ENCODE measurements around the gene C6orf89.

Gene C6orf89

DNA sequence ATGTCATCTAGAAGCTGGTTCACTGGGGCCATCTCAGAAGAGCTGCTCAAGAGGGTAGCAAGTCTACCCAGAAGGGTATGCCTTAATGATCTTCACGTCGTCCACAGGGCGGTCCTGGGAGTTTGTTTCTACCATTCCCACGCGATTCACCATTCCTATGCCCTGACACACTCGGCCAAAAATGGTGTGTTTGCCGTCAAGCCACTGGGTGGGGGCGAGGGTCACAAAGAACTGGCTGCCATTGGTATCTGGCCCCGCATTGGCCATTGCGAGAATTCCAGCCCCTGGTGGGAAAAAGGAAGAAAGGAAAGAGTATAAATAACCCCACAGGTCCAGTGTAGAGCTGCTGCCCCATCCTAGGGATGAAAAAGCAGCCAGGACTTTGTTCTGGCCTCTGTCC, 30.0 kb upstream of the C6orf89 start:
- H2AFZ ChIP-seq (ENCODE audit: low read depth, low read length): no peak overlapping the region
- peaks cover 8% of the 10 kb centered on the region for H3K4me1 ChIP-seq (ENCODE audit: control insufficient read depth, insufficient read depth, low read depth, low read length)
- no peak overlapping the region for H3K4me3 ChIP-seq (ENCODE audit: insufficient read depth in 1 of 2, low read depth in 1 of 2, low read length in 2 of 2)
- no peak overlapping the region for H2BK5ac ChIP-seq (ENCODE audit: low read depth, low read length, poor library complexity, severe bottlenecking)
- no peak overlapping the region for H2AK5ac ChIP-seq (ENCODE audit: low read length, severe bottlenecking)
- H3K9me3 ChIP-seq (ENCODE audit: control insufficient read depth, low read length): no peaks in the 10 kb centered on the region
- no peak overlapping the region for H3K4ac ChIP-seq (ENCODE audit: low read depth in 1 of 2, low read length in 2 of 2)
- H3K18ac ChIP-seq (ENCODE audit: low read depth in 1 of 2, low read length in 2 of 2): no peak overlapping the region
- no peak overlapping the region for H3K9ac ChIP-seq (ENCODE audit: low read length)
- no peak overlapping the region for H2BK15ac ChIP-seq (ENCODE audit: low read depth, poor library complexity, severe bottlenecking)
- H3K4me2 ChIP-seq (ENCODE audit: low read length, poor library complexity, severe bottlenecking): no peak overlapping the region
- peaks cover 14 to 15% of the 10 kb centered on the region in 2 experiments for H3K36me3 ChIP-seq (ENCODE audit: control insufficient read depth in 1 of 2, insufficient read depth in 2 of 2, low read depth in 1 of 2, low read length in 2 of 2)
- no peak overlapping the region for H4K8ac ChIP-seq (ENCODE audit: low read length)
- no peaks in the 10 kb centered on the region for H3K27me3 ChIP-seq (ENCODE audit: control insufficient read depth in 1 of 2, insufficient read depth in 1 of 2, low read length in 2 of 2)
- 91% methylated on average over 10 of the region's 10 CpGs for WGBS
- H2BK120ac ChIP-seq (ENCODE audit: low read depth, low read length): no peak overlapping the region
- peaks cover 16% of the 10 kb centered on the region for H3K79me1 ChIP-seq (replicated peaks; ENCODE audit: low read length, poor library complexity, severe bottlenecking)
- H4K91ac ChIP-seq (ENCODE audit: low read length): no peak overlapping the region
- H3K23ac ChIP-seq (ENCODE audit: low read length in 2 of 2): no peak overlapping the region
- H2BK12ac ChIP-seq (ENCODE audit: low read length in 2 of 2): no peak overlapping the region
- no peak overlapping the region for H3K14ac ChIP-seq (ENCODE audit: low read length in 2 of 2)
- no peak for DNase-seq
- no peak overlapping the region for H3K27ac ChIP-seq (ENCODE audit: low read length, poor library complexity, severe bottlenecking)

- no peaks in the 10 kb centered on the region for H3K27me3 ChIP-seq (ENCODE audit: control insufficient read depth in 1 of 2, insufficient read depth in 1 of 2, low read length in 2 of 2)
- no peak for DNase-seq
- 96% methylated on average over 8 of the region's 8 CpGs for WGBS
These were observed 29.5 kb upstream of the C6orf89 start for GRCh38 chr6:36856277-36856676.

DNA sequence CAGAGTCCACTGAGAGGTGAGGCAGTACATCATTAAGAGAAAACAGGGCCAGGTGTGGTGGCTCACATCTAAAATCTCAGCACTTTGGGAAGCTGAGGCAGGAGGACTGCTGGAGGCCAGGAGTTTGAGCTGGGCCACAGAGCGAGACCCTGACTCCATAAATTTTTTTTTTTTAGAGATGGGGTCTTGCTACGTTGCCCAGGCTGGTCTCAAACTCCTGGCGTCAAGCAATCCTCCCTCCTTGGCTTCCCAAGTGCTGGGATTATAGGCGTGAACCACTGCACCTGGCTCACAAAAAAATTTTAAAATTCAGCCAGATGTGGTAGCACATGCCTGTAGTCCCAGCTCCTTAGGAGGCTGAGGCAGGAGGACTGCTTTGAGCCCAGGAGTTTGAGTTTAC, 28.4 kb upstream of the C6orf89 start:
- Histone ChIP-seq H2BK120ac (ENCODE audit: low read depth, low read length) (no peak overlapping the region), H2BK5ac (ENCODE audit: low read depth, low read length, poor library complexity, severe bottlenecking) (no peak overlapping the region), H3K9me3 (ENCODE audit: control insufficient read depth, low read length) (no peaks in the 10 kb centered on the region), H2BK12ac (ENCODE audit: low read length in 2 of 2) (no peak overlapping the region), H3K4ac (ENCODE audit: low read depth in 1 of 2, low read length in 2 of 2) (no peak overlapping the region), H3K23ac (ENCODE audit: low read length in 2 of 2) (no peak overlapping the region), H2BK15ac (ENCODE audit: low read depth, poor library complexity, severe bottlenecking) (no peak overlapping the region), H3K18ac (ENCODE audit: low read depth in 1 of 2, low read length in 2 of 2) (no peak overlapping the region), H3K36me3 (ENCODE audit: control insufficient read depth in 1 of 2, insufficient read depth in 2 of 2, low read depth in 1 of 2, low read length in 2 of 2) (peaks cover 17 to 19% of the 10 kb centered on the region in 2 experiments), H3K27me3 (ENCODE audit: control insufficient read depth in 1 of 2, insufficient read depth in 1 of 2, low read length in 2 of 2) (no peaks in the 10 kb centered on the region), H3K79me1 (replicated peaks; ENCODE audit: low read length, poor library complexity, severe bottlenecking) (peaks cover 27% of the 10 kb centered on the region), H3K4me3 (ENCODE audit: insufficient read depth in 1 of 2, low read depth in 1 of 2, low read length in 2 of 2) (no peak overlapping the region), H4K8ac (ENCODE audit: low read length) (peak overlapping the region; percentile 12), H2AFZ (ENCODE audit: low read depth, low read length) (no peak overlapping the region), H3K27ac (ENCODE audit: low read length, poor library complexity, severe bottlenecking) (no peak overlapping the region), H3K9ac (ENCODE audit: low read length) (no peak overlapping the region), H4K91ac (ENCODE audit: low read length) (no peak overlapping the region), H3K14ac (ENCODE audit: low read length in 2 of 2) (no peak overlapping the region), H3K4me2 (ENCODE audit: low read length, poor library complexity, severe bottlenecking) (no peak overlapping the region), H2AK5ac (ENCODE audit: low read length, severe bottlenecking) (no peak overlapping the region), H3K4me1 (ENCODE audit: control insufficient read depth, insufficient read depth, low read depth, low read length) (peaks cover 8% of the 10 kb centered on the region)
- no peak for DNase-seq
- WGBS: 100% methylated on average over 4 of the region's 4 CpGs

More at GRCh38 chr6:36856277-36856676, 29.5 kb upstream of the C6orf89 start:
- no peak overlapping the region for H4K91ac ChIP-seq (ENCODE audit: low read length)
- H3K4ac ChIP-seq (ENCODE audit: low read depth in 1 of 2, low read length in 2 of 2): no peak overlapping the region
- H3K4me3 ChIP-seq (ENCODE audit: insufficient read depth in 1 of 2, low read depth in 1 of 2, low read length in 2 of 2): no peak overlapping the region
- H4K8ac ChIP-seq (ENCODE audit: low read length): no peak overlapping the region
- peaks cover 14 to 15% of the 10 kb centered on the region in 2 experiments for H3K36me3 ChIP-seq (ENCODE audit: control insufficient read depth in 1 of 2, insufficient read depth in 2 of 2, low read depth in 1 of 2, low read length in 2 of 2)
- no peak overlapping the region for H3K27ac ChIP-seq (ENCODE audit: low read length, poor library complexity, severe bottlenecking)
- H3K79me1 ChIP-seq (replicated peaks; ENCODE audit: low read length, poor library complexity, severe bottlenecking): peaks cover 22% of the 10 kb centered on the region
- H3K18ac ChIP-seq (ENCODE audit: low read depth in 1 of 2, low read length in 2 of 2): no peak overlapping the region
- no peak overlapping the region for H3K23ac ChIP-seq (ENCODE audit: low read length in 2 of 2)
- H3K14ac ChIP-seq (ENCODE audit: low read length in 2 of 2): no peak overlapping the region
- no peak overlapping the region for H2AFZ ChIP-seq (ENCODE audit: low read depth, low read length)
- H3K4me1 ChIP-seq (ENCODE audit: control insufficient read depth, insufficient read depth, low read depth, low read length): peaks cover 8% of the 10 kb centered on the region
- no peak overlapping the region for H2AK5ac ChIP-seq (ENCODE audit: low read length, severe bottlenecking)
- no peak overlapping the region for H2BK120ac ChIP-seq (ENCODE audit: low read depth, low read length)
- H2BK15ac ChIP-seq (ENCODE audit: low read depth, poor library complexity, severe bottlenecking): no peak overlapping the region
- H3K4me2 ChIP-seq (ENCODE audit: low read length, poor library complexity, severe bottlenecking): no peak overlapping the region
- no peak overlapping the region for H3K9ac ChIP-seq (ENCODE audit: low read length)
- no peaks in the 10 kb centered on the region for H3K9me3 ChIP-seq (ENCODE audit: control insufficient read depth, low read length)
- H2BK12ac ChIP-seq (ENCODE audit: low read length in 2 of 2): peak overlapping the region in 1 of 2 experiments; percentile 78
- H2BK5ac ChIP-seq (ENCODE audit: low read depth, low read length, poor library complexity, severe bottlenecking): peak overlapping the region; percentile 40

- Histone ChIP-seq H3K4ac (ENCODE audit: low read depth in 1 of 2, low read length in 2 of 2) (peak overlapping the region in 1 of 2 experiments; percentile 51), H2BK15ac (ENCODE audit: low read depth, poor library complexity, severe bottlenecking) (no peak overlapping the region), H2AFZ (ENCODE audit: low read depth, low read length) (no peak overlapping the region), H3K14ac (ENCODE audit: low read length in 2 of 2) (no peak overlapping the region), H3K27me3 (ENCODE audit: control insufficient read depth in 1 of 2, insufficient read depth in 1 of 2, low read length in 2 of 2) (no peaks in the 10 kb centered on the region), H4K8ac (ENCODE audit: low read length) (peak overlapping the region; percentile 86), H3K79me1 (replicated peaks; ENCODE audit: low read length, poor library complexity, severe bottlenecking) (peaks cover 35% of the 10 kb centered on the region), H3K9me3 (ENCODE audit: control insufficient read depth, low read length) (no peaks in the 10 kb centered on the region), H2BK120ac (ENCODE audit: low read depth, low read length) (no peak overlapping the region), H3K4me3 (ENCODE audit: insufficient read depth in 1 of 2, low read depth in 1 of 2, low read length in 2 of 2) (no peak overlapping the region), H3K36me3 (ENCODE audit: control insufficient read depth in 1 of 2, insufficient read depth in 2 of 2, low read depth in 1 of 2, low read length in 2 of 2) (peaks cover 19 to 27% of the 10 kb centered on the region in 2 experiments), H3K9ac (ENCODE audit: low read length) (no peak overlapping the region), H4K91ac (ENCODE audit: low read length) (no peak overlapping the region), H3K4me2 (ENCODE audit: low read length, poor library complexity, severe bottlenecking) (no peak overlapping the region), H2AK5ac (ENCODE audit: low read length, severe bottlenecking) (no peak overlapping the region), H3K27ac (ENCODE audit: low read length, poor library complexity, severe bottlenecking) (peak overlapping the region; percentile 65), H3K18ac (ENCODE audit: low read depth in 1 of 2, low read length in 2 of 2) (no peak overlapping the region), H3K4me1 (ENCODE audit: control insufficient read depth, insufficient read depth, low read depth, low read length) (peaks cover 4% of the 10 kb centered on the region), H2BK5ac (ENCODE audit: low read depth, low read length, poor library complexity, severe bottlenecking) (no peak overlapping the region), H2BK12ac (ENCODE audit: low read length in 2 of 2) (no peak overlapping the region), H3K23ac (ENCODE audit: low read length in 2 of 2) (no peak overlapping the region)
- WGBS: 34% methylated on average over 6 of the region's 6 CpGs
- peak; percentile 86 for DNase-seq
These were observed 27.3 kb upstream of the C6orf89 start for GRCh38 chr6:36858407-36858981.
